Activated CD4-positive, alpha-beta T cell treated with anti-CD3 and anti-CD28 coated beads, Interleukin-2, amount 50 U/mL, for 16 hours (primary cell): Measurements from ENCODE around the gene OSBPL5.
A peak's percentile ranks its signal among the peaks of the same experiment; 100 is the strongest.

ENCODE experiments used
- DNase-seq: peaks from one replicate; pipeline ENCODE4 v3.0.0-alpha.2; 2020

The OSBPL5 gene

DNA sequence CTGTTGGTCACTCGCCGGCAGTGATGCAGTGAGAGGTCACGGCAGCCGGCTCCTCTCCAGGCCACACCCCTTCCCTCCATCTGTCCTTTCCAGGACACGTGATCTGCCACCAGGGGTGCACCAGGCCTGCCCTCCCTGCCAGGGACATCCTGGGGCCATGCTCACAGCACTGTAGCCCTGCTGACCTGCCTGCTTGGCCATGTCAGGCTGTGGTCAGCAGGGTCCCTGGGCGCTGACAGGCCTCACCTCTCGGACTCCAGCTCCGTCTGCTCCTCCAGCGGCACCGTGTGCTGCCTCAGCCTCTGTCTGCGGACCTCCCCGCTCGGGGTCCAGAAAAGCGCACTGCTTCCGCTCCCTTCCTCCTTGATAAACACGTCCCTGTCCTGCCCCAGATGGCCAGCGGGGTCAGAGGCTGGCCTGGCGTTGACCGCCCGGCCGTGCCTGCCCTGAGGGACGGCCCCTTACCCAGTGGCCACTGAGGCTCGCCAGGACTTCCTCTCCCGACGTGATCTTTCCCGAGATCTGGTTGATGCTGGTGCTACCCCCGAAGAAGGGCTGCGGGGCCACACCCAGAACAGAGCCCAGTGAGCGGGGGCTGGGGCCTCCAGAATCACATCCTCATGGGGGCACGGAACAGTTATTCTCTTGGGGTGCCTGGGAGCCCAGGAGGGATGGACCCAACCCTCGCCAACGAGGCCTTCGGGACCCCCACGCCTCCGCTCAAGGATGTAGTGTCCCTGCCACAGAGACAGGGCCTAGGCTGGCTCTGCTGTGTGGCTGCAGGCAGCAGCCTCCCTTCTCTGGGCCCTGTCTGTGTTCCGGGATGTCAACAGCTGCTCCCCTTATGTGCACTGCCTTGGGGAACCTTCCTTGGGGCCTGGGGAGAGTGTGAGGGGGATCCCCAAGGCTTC, 71.6 kb downstream of the OSBPL5 start:
- DNase-seq: no peak

DNA sequence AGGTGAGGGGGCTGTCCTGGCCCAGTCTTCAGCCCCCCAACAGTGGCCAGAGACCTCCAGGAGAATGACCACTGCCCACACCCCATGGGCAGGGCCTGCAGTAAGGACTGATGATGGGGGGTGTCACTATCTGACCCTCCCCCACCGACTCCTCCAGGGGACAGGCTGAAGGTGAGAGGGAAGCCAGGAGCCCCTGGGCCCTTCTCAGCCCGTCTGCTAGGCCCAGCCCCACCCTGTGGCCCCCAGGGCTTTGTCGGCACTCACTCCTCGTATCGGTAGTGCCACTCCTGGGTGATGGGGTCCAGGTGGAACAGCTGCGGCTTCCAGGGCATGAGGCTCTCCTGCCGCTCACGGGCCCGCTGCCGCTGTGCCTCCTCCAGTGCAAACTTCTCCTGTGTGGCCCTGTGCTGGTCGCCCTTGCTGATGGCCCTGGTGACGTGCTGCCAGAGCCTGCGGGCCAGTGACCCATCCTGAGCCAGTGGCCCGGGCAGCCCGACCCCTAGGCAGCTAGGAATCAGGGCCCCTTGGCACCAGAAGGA, 72.4 kb downstream of the OSBPL5 start:
- DNase-seq: no peak

DNA sequence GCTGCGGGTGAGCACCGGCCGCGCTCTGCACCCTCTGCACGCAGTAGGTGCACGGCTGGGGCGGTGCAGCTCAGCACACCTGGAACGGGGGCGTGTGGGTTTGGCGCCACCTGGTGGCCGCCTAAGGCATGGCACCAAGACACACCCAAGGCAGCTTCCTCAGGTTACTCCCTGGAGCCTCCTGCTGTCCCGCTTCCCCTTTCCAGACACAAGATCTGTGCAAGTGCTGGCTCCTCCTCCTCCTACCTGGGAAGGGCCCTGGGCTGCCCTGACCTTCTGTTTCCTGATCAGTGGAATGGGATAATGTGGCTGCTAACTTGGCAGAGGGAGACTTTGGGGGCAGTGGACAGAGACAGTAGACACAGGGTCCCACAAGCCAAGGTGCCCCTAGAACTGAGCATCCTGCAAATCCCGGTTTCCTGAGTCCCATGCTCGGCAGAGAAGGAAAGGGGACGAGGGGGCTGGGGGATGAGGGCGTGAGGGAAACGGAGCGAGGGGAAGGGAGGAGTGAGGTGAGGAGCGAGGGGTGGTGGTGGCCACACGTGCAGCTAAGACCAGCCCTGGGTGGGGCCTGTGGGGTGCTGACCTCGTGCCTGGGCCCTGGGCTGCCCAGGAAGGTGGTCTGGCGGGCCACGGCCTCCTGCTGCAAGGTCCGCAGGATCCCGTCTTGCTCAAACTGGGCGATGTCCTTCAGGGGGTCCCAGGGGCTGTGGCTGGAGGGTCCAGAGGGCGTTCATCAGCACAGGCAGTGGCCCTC, 73.1 kb downstream of the OSBPL5 start:
- DNase-seq: peak; percentile 78

- DNase-seq: no peak
Observed at GRCh38 chr11:3091081-3091845, 73.8 kb downstream of the OSBPL5 start.

DNA sequence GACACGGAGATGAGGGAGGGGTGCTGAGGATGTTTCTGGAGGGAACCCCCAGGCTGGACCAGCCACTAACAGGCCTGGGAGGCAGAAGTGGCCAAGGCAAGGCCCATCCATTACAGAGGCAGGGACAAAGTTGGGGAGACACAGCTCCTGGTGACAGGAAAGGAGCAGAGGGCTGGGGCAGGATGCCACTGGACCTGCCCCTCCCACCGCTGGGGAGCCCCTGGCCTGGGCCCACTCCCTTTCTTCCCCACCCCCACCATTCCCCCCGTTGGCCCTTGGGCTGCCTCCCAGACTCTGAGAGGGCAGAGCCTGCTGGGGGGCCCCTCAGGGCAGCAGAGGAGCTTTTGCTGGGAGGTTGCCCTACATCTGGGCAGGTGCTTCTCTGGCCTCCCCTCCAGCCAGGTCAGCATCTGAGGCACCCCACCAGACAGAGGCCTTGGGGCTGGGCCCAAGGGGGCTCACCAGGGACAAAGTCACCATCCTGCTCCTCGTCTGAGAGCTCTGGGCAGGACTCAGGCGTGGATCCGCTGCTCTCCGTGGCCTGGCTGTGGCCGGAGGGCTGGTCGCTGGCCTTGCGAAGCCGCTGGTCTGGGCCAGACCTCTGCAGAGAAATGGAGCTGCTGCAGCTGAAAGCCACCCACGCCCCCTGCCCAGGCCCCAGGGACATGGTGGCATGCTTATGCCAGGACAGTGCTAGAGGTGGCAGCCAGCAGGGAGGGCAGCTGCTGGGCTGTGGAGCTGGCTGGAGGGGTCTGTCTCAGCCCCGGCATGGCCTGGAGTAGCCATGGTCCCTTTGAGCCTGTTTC, 74.8 kb downstream of the OSBPL5 start:
- no peak for DNase-seq

DNA sequence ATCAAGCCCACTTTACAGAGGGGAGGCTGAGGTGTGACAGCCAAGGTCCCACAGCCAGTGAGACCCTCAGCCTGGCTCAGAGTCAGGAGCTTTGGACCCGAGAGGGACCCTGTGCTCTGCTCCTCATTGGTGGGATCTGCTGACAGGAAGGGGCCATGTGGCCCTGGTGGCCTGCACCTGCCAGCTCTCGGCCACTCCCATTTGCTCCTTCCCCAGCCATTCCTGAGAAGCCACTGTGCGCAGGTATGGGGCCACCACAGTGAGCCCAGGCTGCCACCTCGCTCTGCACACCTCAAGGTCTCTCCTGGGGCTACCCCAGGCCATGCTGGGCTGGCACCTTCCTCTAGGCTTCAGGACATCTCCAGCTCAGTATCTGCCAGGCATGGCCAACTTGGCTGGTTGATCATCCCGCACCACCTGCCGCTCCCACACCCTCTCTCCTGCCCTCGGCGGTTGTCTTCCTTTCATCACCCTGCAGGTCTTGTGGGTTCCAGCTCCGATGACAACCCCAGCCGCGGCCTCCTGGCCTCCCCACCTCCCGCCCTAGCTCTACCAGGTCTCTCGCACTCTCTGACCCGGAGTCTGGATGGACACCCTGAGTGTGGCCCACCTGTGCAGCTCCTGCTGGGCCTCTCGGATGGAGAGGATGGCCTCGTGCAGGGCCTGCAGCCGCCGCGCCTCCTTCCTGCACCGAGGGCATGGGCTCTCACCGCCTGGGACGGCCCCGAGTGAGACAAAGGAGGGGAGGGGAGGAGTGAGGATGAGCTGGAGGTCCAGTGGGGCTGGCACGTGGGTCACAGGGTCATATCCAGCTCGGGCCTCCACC, 75.7 kb downstream of the OSBPL5 start:
- DNase-seq: no peak

DNA sequence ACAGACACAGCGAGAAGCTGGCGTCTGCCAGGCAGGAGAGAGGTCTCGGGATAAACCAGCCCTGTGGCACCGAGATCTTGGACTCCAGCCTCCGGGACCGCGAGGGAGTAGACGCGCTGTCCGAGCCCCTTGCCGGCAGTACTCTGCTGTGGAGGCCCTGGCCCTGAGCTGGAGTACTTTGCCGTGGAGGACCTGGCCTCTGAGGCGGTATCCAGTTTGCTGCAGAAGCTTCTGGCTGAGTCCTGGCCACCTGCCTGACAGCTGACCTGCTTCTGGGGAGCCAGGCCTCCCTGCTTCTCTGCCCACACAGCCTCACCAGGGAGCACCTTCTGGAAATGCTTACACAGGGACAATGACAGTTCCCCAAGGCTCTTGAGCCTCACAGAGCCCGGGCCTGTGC, 76.3 kb downstream of the OSBPL5 start:
- no peak for DNase-seq

GRCh38 chr11:3087821-3088800, 77.0 kb downstream of the OSBPL5 start:
- no peak for DNase-seq

DNA sequence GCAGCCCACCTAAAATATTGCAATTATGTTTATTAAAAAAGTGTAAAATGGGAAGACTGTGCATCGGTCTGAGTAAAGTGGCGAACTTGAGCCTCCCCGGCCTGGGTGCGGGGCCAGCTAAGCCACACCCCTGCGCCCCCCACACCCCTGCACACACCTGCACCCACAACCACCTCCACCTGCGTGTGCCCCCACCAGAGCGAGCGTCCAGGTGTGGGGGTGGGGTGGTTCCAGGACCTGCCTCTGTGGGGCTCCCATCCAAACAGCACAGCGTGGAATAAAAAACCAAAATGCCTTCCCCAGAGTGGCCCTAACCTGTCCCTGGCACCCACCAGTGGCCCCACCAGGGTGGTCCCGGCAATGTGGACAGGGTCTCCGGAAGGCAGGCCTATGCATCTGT, 77.7 kb downstream of the OSBPL5 start:
- no peak for DNase-seq

GRCh38 chr11:3086671-3087150, 78.4 kb downstream of the OSBPL5 start:
- no peak for DNase-seq

GRCh38 chr11:3086114-3086513, 79.0 kb downstream of the OSBPL5 start:
- DNase-seq: no peak

GRCh38 chr11:3085052-3085451, 80.1 kb downstream of the OSBPL5 start:
- DNase-seq: no peak

- no peak for DNase-seq
Observed at GRCh38 chr11:3083321-3083720, 81.8 kb downstream of the OSBPL5 start.

GRCh38 chr11:3081386-3081751, 83.7 kb downstream of the OSBPL5 start:
- DNase-seq: no peak

DNA sequence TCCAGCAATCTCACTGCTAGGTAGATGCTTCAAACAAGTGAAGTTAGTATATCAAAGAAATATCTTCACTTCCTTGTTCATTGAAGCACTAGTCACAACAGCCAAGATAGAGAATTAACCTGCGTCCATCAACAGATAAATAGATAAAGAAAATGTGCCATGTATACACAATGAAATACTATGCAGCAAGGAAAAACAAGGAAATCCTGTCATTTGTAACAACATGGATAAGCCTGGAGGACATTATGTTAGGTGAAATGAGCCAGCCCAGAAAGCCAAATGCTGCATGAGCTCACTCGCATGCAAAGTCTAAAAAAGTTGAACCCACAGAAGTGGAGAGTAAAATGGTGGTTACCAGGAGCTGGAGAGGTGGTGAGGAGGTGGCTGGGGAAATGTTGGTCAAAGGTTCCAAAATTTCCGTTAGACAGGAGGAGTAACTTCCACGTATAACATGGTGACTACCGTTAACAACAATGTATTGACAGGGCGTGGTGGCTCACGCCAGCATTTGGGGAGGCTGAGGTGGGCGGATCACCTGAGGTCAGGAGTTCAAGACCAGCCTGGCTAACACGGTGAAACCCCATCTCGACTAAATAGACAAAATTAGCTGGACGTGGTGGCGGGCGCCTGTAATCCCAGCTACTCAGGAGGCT, 84.3 kb downstream of the OSBPL5 start:
- DNase-seq: no peak

DNA sequence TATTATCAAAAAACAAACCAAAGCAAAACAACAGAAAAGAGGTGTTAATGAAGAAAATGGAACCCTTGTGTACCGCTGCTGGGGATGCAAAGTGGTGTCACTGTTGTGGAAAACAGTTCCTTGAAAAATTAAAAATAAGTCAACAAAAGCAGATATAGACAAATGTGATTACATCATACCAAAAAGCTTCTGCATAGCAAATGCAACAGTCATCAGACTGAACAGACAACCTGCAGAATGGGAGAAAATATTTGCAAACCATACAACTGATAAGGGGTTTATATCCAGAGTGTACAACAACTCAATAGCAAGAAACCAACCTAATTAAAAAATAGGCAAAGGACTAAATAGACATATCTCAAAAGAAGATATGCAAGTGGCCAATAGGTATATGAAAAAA, 85.0 kb downstream of the OSBPL5 start:
- DNase-seq: no peak

GRCh38 chr11:3077846-3078440, 87.2 kb downstream of the OSBPL5 start:
- no peak for DNase-seq

DNA sequence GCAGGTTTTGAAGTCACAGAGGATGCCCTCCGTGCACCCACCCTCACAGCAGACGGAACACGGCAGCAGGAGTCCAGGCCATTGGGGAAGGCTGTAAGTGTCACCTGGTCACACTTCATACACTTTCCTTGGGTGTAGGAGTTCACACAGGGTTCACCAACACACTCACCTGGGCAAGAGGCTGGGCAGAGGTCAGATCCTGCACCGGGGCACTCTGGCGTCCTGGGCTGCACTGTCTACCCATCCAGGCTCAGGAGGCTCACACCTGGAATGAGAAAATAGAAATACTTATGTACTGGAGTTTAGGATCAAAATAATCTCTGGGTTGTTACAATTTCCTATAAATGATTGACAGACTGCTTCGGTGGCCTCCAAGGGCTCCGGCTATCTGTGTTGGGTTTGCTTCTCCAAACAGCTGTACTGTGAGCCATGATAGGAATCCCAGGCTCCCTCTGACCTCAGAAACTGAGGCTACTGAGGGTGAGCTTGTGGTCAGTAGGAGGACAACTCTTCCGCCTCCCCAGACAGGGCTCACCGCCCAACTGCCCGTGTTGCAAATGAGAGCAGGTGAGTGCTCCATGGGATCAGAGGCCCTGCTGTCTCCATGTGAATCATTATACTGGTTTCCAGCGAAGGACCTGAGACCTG, 87.8 kb downstream of the OSBPL5 start:
- no peak for DNase-seq
